GM23248 (cell line): Measurements from ENCODE around the gene FBXO47.

Experiments
- EZH2 ChIP-seq: fragments of 200-600 bp; sonication (generic); IDR thresholded peaks from 2 replicates; pipeline ENCODE4 v1.6.1; 2018; ENCODE audit warnings: antibody characterized with exemption, mild to moderate bottlenecking; ENCODE audit not compliant: insufficient read depth, poor library complexity, severe bottlenecking
- EZH2phosphoT487 ChIP-seq: fragments of 200-600 bp; sonication (generic); IDR thresholded peaks from 2 replicates; pipeline ENCODE4 v1.6.1; 2018; ENCODE audit warnings: antibody characterized with exemption, moderate library complexity, mild to moderate bottlenecking, low read depth; ENCODE audit not compliant: insufficient read depth

DNA sequence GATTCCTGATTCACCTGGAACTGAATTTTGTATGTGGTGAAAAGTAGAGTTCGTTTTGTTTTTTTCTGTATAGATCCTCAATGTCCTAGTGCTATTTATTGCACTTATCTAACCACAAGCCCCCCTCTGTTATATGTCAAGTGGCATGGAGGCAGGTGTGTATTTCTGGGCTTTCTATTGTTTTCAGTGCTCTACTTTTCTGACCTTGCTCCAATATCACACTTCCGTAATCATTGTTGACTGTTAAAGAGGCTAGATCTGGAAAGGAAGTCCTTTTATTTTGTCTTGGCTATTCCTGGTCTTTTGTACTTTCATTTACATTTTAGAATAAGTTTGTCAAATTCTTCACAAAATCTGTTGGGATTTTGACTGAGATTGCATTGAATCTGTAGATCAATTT, 26.8 kb upstream of the FBXO47 start:
- no peak for TF ChIP-seq EZH2
- TF ChIP-seq EZH2phosphoT487: no peak
